ENCODE data around the gene HSPG2. TPM values are rescaled to one million over a fixed set of nuclear protein-coding genes. Genes with fewer than 3 reads are reported as not detected.

HSPG2 gene
- total RNA-seq, 1 donor: 265 TPM

DNA sequence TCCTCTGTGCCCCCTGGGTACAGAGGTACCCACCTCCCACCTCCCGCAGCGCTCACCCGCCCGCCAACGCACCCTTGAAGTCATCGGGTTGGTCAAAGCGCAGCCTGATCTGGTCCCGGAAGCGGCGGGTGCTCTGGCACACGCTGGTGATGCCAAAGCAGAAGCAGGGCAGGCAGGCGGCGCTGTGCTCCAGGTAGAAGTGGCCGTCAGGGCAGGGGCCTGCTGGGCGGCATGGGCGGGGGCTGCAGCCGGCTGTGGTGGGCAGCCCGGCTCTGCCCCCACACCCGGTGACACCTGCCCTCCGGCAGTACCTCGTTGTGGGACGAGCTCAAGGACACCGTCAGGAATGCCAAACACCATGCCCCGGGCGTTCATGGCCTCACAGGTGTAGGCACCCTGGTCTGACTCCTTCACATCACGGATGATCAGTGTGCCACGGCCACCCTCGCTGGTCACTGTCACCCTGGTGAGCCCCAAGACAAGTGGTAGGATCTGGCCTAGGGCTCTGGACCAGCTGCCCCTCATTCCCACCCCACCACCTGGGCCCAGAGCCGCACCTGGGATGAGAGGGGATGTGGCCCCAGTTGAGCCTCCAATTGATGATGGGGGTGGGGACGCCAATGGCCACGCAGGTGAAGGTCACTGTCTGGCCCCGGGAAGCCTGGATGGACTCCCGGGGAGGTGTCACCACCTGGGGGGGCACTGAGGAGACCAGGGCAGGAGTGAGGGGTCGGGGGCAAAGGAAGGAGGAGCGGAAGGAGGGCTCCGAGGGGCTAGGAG, 52.5 kb downstream of the HSPG2 start:
- no peaks in the 10 kb centered on the region for H3K9me3 ChIP-seq (ENCODE audit: low read depth, low read length)
- peaks cover 96% of the 10 kb centered on the region for H3K36me3 ChIP-seq (ENCODE audit: insufficient read depth, low read length)
- H3K27me3 ChIP-seq (ENCODE audit: insufficient read depth, low read length): no peaks in the 10 kb centered on the region
- no peak for DNase-seq (ENCODE audit: insufficient read length, low spot score, missing footprints)
- no peak overlapping the region for H3K27ac ChIP-seq (ENCODE audit: low read depth, low read length)
- H3K4me3 ChIP-seq (ENCODE audit: insufficient read depth, low read length): no peak overlapping the region
- H4K20me1 ChIP-seq (ENCODE audit: insufficient read depth, low read length): peaks cover 45% of the 10 kb centered on the region
- TF ChIP-seq, protein P1, sequence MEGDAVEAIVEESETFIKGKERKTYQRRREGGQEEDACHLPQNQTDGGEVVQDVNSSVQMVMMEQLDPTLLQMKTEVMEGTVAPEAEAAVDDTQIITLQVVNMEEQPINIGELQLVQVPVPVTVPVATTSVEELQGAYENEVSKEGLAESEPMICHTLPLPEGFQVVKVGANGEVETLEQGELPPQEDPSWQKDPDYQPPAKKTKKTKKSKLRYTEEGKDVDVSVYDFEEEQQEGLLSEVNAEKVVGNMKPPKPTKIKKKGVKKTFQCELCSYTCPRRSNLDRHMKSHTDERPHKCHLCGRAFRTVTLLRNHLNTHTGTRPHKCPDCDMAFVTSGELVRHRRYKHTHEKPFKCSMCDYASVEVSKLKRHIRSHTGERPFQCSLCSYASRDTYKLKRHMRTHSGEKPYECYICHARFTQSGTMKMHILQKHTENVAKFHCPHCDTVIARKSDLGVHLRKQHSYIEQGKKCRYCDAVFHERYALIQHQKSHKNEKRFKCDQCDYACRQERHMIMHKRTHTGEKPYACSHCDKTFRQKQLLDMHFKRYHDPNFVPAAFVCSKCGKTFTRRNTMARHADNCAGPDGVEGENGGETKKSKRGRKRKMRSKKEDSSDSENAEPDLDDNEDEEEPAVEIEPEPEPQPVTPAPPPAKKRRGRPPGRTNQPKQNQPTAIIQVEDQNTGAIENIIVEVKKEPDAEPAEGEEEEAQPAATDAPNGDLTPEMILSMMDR (IDR thresholded peaks at IDR 0.05; ENCODE audit: extremely low read depth, low read depth, low read length): no peak
- H3K4me2 ChIP-seq (ENCODE audit: insufficient read depth, low read length): no peak overlapping the region
- H3K79me2 ChIP-seq (ENCODE audit: insufficient read depth, low read length): peaks cover 23% of the 10 kb centered on the region
- H2AFZ ChIP-seq (ENCODE audit: low read length): no peak overlapping the region
- no peaks in the 10 kb centered on the region for H3K4me1 ChIP-seq (ENCODE audit: insufficient read depth, low read length)

DNA sequence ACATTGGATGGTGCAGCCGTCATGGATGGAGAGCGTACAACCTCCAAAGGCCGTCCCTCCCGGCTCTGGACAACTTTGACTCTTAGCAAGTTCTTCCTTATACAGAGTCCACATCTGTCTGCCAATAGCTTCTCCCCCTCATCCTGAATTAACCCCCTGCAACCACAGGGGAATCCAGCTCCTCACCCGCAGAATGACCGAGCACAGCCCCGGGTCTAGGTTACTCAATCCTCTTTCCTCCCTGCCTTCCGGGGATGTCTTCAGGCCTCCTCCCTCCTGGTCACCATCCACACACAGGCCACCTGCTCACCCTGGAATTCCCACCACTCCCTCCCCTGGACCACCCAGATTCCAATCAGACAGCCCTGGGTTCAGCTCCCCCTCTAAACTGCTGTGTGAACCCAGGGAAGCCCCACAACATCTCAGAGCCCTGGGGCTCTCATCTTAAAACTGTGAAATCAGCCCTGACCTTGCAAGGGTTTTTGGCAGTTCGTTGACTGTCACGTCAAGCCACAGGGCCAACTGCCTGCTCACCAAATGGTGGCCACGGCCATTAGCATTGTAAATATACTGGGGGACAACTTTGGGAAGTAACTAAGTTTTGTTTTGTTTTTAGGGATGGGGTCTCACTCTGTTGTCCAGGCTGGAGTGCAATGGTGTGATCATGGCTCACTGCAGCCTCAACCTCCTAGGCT, 54.2 kb downstream of the HSPG2 start:
- Histone ChIP-seq H3K79me2 (ENCODE audit: insufficient read depth, low read length) (peaks cover 17% of the 10 kb centered on the region), H2AFZ (ENCODE audit: low read length) (no peak overlapping the region), H3K27ac (ENCODE audit: low read depth, low read length) (no peak overlapping the region), H4K20me1 (ENCODE audit: insufficient read depth, low read length) (peaks cover 53% of the 10 kb centered on the region), H3K36me3 (ENCODE audit: insufficient read depth, low read length) (peaks cover 97% of the 10 kb centered on the region), H3K27me3 (ENCODE audit: insufficient read depth, low read length) (no peaks in the 10 kb centered on the region), H3K9me3 (ENCODE audit: low read depth, low read length) (no peaks in the 10 kb centered on the region), H3K4me3 (ENCODE audit: insufficient read depth, low read length) (no peak overlapping the region), H3K4me1 (ENCODE audit: insufficient read depth, low read length) (no peaks in the 10 kb centered on the region), H3K4me2 (ENCODE audit: insufficient read depth, low read length) (no peak overlapping the region)
- TF ChIP-seq, protein P1 (IDR thresholded peaks at IDR 0.05; ENCODE audit: extremely low read depth, low read depth, low read length): no peak
- no peak for DNase-seq (ENCODE audit: insufficient read length, low spot score, missing footprints)

DNA sequence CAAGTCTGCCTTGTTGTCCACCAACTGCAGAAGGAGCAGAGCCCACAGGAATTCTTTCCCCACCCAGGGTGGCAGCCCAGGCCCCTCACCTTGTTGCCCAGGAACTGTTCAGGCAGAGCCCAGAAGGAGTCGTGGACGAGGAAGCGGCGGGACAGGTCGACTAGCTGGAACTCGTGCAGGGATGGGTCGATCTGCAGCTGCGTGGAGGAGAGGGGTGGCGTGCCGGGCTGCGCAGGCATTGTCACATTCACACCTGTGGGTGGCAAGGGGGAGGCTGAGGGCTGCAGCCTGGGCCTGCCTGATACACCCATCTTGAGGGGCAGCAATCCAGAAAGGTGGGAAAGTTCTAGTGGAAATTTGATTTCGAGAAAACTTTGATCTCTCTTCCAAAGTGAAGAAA, 55.9 kb downstream of the HSPG2 start:
- TF ChIP-seq, protein P1 (IDR thresholded peaks at IDR 0.05; ENCODE audit: extremely low read depth, low read depth, low read length): no peak
- H2AFZ ChIP-seq (ENCODE audit: low read length): no peak overlapping the region
- H3K4me1 ChIP-seq (ENCODE audit: insufficient read depth, low read length): no peaks in the 10 kb centered on the region
- no peak overlapping the region for H3K4me3 ChIP-seq (ENCODE audit: insufficient read depth, low read length)
- no peak for DNase-seq (ENCODE audit: insufficient read length, low spot score, missing footprints)
- no peak overlapping the region for H3K4me2 ChIP-seq (ENCODE audit: insufficient read depth, low read length)
- peaks cover 96% of the 10 kb centered on the region for H3K36me3 ChIP-seq (ENCODE audit: insufficient read depth, low read length)
- peaks cover 12% of the 10 kb centered on the region for H3K79me2 ChIP-seq (ENCODE audit: insufficient read depth, low read length)
- no peak overlapping the region for H3K27ac ChIP-seq (ENCODE audit: low read depth, low read length)
- H4K20me1 ChIP-seq (ENCODE audit: insufficient read depth, low read length): peaks cover 47% of the 10 kb centered on the region
- H3K9me3 ChIP-seq (ENCODE audit: low read depth, low read length): no peaks in the 10 kb centered on the region
- no peaks in the 10 kb centered on the region for H3K27me3 ChIP-seq (ENCODE audit: insufficient read depth, low read length)

DNA sequence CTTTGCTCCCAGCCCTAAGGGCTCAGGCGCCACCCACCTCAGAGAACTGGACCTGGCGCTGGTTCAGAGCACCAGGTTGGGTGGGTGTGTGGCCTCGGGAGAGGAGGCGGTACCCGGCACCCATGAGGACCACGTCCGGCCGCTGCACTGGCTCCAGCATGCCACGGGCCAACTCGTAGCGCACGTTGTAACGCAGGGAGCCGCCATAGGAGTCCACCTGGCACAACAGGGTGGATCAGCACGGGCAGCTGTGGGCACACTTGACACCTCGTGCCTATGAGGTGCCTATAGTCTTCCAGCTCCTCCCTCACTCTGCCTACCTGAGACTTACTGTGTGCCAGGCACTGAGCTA, 56.5 kb downstream of the HSPG2 start:
- no peaks in the 10 kb centered on the region for H3K4me1 ChIP-seq (ENCODE audit: insufficient read depth, low read length)
- no peaks in the 10 kb centered on the region for H3K27me3 ChIP-seq (ENCODE audit: insufficient read depth, low read length)
- H3K27ac ChIP-seq (ENCODE audit: low read depth, low read length): no peak overlapping the region
- H3K4me3 ChIP-seq (ENCODE audit: insufficient read depth, low read length): no peak overlapping the region
- H3K4me2 ChIP-seq (ENCODE audit: insufficient read depth, low read length): no peak overlapping the region
- H3K79me2 ChIP-seq (ENCODE audit: insufficient read depth, low read length): peaks cover 9% of the 10 kb centered on the region
- H2AFZ ChIP-seq (ENCODE audit: low read length): no peak overlapping the region
- DNase-seq (ENCODE audit: insufficient read length, low spot score, missing footprints): no peak
- TF ChIP-seq, protein P1 (IDR thresholded peaks at IDR 0.05; ENCODE audit: extremely low read depth, low read depth, low read length): no peak
- H3K9me3 ChIP-seq (ENCODE audit: low read depth, low read length): no peaks in the 10 kb centered on the region
- peaks cover 97% of the 10 kb centered on the region for H3K36me3 ChIP-seq (ENCODE audit: insufficient read depth, low read length)
- peaks cover 45% of the 10 kb centered on the region for H4K20me1 ChIP-seq (ENCODE audit: insufficient read depth, low read length)
